Measurements from ENCODE around the gene THADA.
"Not testable (repeated sequence)": the region's sequence is repeated elsewhere in the genome, so short reads cannot be mapped to it uniquely, and the experiment has no call there.

THADA gene

DNA sequence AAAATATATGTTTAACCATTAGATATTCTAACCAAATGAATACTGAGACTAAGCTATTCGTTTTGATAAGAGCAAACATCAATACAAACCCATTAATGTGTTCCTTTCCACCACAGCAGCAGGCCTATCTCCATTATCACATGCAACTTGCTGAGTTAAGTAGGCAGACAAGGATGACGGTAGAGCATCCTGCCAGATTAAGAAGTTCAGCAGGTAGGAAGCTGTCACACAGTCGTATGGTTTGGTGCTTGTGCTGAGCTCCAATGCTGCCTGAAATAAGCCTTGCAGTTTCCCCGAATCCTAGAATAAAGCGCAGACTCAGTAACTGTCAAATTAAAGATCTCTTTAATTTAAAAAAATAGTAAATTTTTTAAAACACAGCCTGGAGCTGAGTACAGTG lies 39.6 kb downstream of the THADA start:
- DNase-seq (ENCODE audit: low read depth), result no peak
- TF ChIP-seq, protein P1, sequence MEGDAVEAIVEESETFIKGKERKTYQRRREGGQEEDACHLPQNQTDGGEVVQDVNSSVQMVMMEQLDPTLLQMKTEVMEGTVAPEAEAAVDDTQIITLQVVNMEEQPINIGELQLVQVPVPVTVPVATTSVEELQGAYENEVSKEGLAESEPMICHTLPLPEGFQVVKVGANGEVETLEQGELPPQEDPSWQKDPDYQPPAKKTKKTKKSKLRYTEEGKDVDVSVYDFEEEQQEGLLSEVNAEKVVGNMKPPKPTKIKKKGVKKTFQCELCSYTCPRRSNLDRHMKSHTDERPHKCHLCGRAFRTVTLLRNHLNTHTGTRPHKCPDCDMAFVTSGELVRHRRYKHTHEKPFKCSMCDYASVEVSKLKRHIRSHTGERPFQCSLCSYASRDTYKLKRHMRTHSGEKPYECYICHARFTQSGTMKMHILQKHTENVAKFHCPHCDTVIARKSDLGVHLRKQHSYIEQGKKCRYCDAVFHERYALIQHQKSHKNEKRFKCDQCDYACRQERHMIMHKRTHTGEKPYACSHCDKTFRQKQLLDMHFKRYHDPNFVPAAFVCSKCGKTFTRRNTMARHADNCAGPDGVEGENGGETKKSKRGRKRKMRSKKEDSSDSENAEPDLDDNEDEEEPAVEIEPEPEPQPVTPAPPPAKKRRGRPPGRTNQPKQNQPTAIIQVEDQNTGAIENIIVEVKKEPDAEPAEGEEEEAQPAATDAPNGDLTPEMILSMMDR (conservative IDR thresholded peaks at IDR 0.05; ENCODE audit: low read depth, low read length), result no peak
- H3K4me3 ChIP-seq (ENCODE audit: low read depth, low read length), result no peak overlapping the region

DNA sequence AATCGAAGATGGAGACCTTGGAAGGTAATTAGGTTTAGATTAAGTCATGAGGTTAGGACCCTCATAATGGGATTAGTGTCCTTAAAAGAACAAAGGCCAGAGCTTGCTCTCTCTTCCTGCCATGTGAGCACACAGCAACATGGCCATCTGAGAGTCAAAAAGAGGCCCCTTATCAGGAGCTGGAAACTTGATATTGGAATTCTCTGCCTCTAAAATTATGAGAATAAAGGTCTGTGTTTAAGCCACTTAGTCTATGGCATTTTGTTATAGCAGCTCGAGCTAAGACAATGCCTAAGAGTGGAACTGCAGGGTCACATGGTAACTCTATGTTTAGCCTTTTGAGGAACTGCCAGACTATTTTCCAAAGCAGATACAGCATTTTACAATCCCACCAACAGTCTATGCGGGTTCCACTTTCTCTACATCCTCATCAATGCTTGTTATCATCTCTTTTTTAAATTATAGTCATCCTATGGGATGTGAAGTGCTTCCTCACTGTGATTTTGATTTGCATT lies 42.4 kb downstream of the THADA start:
- TF ChIP-seq, protein P1 (conservative IDR thresholded peaks at IDR 0.05; ENCODE audit: low read depth, low read length), result no peak
- DNase-seq (ENCODE audit: low read depth), result no peak
- H3K4me3 ChIP-seq (ENCODE audit: low read depth, low read length), result no peak overlapping the region

DNA sequence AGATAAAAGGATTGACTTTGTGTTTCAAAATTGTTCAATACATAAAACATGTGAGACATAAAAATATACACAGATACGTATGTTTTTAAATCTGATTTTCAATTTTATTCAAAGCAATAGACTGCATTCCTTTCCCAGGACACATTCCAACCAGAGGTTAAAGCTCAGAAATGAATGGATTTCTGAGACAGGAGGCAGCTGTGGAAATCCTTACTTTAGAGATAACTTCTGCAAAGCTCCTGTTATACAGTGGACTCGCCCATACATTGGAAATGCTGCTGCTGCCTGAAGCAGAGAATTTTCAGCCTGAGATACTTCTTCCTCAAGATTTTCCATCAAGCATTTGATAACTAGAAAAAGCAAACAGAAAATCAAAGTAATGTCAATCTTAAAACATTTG lies 43.8 kb downstream of the THADA start:
- no peak overlapping the region for H3K4me3 ChIP-seq (ENCODE audit: low read depth, low read length)
- TF ChIP-seq, protein P1 (conservative IDR thresholded peaks at IDR 0.05; ENCODE audit: low read depth, low read length), result no peak
- no peak for DNase-seq (ENCODE audit: low read depth)

DNA sequence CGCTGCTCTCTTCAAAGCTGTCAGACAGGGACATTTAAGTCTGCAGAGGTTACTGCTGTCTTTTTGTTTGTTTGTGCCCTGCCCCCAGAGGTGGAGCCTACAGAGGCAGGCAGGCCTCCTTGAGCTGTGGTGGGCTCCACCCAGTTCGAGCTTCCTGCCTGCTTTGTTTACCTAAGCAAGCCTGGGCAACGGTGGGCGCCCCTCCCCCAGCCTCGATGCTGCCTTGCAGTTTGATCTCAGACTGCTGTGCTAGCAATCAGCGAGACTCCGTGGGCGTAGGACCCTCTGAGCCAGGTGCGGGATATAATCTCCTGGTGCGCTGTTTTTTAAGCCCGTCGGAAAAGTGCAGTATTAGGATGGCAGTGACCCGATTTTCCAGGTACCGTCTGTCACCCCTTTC lies 47.5 kb downstream of the THADA start:
- not testable (repeated sequence) for H3K4me3 ChIP-seq (ENCODE audit: low read depth, low read length); DNase-seq (ENCODE audit: low read depth)

DNA sequence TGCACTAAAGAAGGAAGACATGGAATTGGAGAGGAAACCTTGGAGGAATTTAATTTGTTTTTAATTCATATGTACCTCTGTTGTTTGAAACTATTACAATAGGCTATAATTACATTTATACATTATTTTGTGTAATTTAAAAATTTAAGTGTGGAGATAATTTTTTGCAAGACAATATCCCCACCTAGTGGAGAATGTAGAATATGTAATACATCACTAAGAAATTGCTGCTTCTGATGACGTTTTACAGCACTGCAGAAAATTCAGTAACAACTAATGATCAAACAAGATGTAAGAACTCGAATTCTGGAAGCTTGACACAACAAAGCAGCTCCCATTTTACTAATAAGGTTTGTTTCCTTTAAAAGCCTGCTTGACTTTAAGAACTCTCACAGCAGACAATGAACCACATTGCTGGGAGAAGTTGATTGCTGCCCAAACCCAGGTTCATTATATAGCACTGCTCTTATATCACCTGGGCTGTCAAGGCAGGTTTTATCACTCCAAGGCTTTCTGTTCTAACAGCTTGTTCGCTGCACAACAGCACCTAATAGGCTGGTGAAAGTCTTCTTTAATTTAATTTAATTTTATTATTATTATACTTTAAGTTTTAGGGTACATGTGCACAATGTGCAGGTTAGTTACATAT lies 53.4 kb downstream of the THADA start:
- TF ChIP-seq, protein P1 (conservative IDR thresholded peaks at IDR 0.05; ENCODE audit: low read depth, low read length), result peak; percentile 47
- H3K4me3 ChIP-seq (ENCODE audit: low read depth, low read length), result no peak overlapping the region
- peak; percentile 75 for DNase-seq (ENCODE audit: low read depth)

GRCh38 chr2:43541165-43541564 lies 54.7 kb downstream of the THADA start:
- peak; percentile 11 for DNase-seq (ENCODE audit: low read depth)

GRCh38 chr2:43540021-43540779 lies 55.6 kb downstream of the THADA start:
- DNase-seq (ENCODE audit: low read depth), result peak; percentile 97
- no peak overlapping the region for H3K4me3 ChIP-seq (ENCODE audit: low read depth, low read length)
- TF ChIP-seq, protein P1 (conservative IDR thresholded peaks at IDR 0.05; ENCODE audit: low read depth, low read length), result no peak

More at GRCh38 chr2:43541165-43541564, 54.7 kb downstream of the THADA start:
- no peak overlapping the region for H3K4me3 ChIP-seq (ENCODE audit: low read depth, low read length)
- TF ChIP-seq, protein P1 (conservative IDR thresholded peaks at IDR 0.05; ENCODE audit: low read depth, low read length), result no peak
